Bronchial epithelial cell (primary cell): ENCODE data around the gene PLAGL2. TPM values are rescaled to one million over a fixed set of nuclear protein-coding genes. Genes with fewer than 3 reads are reported as not detected.
"Not testable (repeated sequence)": the region's sequence is repeated elsewhere in the genome, so short reads cannot be mapped to it uniquely, and the experiment has no call there.

Source experiments
- DNase-seq: peaks from one replicate; pipeline ENCODE4 v3.0.0-alpha.2; 2010; ENCODE audit warnings: low read depth
- FAIRE-seq: peaks from 2 replicates; lab custom pipeline; 2011; peaks lifted over from hg19 to GRCh38; lab: Jason Lieb, UNC
- H3K27me3 ChIP-seq: 2 replicates; pipeline ENCODE4 v1.5.1; 2011; ENCODE audit warnings: low read length; ENCODE audit not compliant: control insufficient read depth, insufficient read depth
- H3K36me3 ChIP-seq: 2 replicates; pipeline ENCODE4 v1.5.1; 2011; ENCODE audit warnings: low read length; ENCODE audit not compliant: control insufficient read depth, insufficient read depth
- H3K4me3 ChIP-seq: 2 replicates; pipeline ENCODE4 v1.5.1; 2011; ENCODE audit warnings: mild to moderate bottlenecking, low read depth, low read length, control low read depth
- total RNA-seq: library from RNA; depleted of rRNA; stranded (reverse); fragments of >200 nt; gene quantifications from 2 replicates; pipeline ENCODE4 v1.2.1, GENCODE V29; 2014
- TF ChIP-seq, protein P1 (sequence below): IDR thresholded peaks from 2 replicates; pipeline ENCODE4 v1.5.1; 2011; ENCODE audit warnings: mild to moderate bottlenecking, moderate library complexity, low read length, control low read depth, inconsistent platforms; ENCODE audit not compliant: insufficient read depth, severe bottlenecking

Gene PLAGL2
- total RNA-seq, 1 donor from 2014 or later: 2.6 TPM

DNA sequence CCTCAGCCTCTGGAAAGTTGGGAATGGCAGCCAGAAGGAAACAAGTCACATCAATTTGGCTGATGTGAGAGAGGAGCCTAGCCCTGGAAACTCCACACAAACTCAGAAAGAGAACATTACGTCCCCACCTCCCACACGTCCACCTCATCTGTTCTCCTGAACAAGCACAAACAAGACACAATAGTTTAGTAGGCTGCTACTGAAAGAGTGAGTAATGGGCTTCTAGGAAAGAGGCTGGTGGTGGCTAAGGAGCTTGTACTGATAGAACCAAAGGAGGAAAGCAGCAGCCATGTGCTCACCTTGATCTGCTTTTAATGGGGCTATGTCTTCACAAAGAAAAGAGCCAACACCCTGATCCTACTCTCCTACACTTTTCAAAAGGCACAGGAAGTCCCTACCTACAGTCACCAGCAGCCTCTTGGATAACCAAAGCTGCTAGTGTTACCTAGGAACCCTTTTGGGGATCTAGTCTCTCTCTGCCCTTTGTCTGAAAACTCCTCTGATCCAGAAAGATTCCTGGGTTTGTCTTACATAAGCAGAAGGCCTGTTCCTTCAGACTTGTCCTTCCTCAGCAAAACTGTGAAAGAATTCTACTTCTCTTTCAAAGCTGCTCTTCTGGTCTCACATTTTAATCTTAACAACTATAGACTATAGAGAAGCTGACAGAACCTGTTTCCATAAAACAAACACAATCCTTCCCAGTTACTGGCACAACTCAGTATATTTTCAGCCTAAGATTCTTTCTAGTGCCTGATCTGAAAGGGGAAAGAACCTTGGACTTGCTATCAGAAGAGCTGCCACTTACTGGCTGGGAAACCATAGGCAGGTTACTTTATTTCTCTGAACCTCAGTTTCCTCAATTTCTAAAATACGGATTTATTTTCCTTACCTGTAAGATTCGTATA lies 3.1 kb downstream of the PLAGL2 start:
- TF ChIP-seq, protein P1, sequence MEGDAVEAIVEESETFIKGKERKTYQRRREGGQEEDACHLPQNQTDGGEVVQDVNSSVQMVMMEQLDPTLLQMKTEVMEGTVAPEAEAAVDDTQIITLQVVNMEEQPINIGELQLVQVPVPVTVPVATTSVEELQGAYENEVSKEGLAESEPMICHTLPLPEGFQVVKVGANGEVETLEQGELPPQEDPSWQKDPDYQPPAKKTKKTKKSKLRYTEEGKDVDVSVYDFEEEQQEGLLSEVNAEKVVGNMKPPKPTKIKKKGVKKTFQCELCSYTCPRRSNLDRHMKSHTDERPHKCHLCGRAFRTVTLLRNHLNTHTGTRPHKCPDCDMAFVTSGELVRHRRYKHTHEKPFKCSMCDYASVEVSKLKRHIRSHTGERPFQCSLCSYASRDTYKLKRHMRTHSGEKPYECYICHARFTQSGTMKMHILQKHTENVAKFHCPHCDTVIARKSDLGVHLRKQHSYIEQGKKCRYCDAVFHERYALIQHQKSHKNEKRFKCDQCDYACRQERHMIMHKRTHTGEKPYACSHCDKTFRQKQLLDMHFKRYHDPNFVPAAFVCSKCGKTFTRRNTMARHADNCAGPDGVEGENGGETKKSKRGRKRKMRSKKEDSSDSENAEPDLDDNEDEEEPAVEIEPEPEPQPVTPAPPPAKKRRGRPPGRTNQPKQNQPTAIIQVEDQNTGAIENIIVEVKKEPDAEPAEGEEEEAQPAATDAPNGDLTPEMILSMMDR: no peak
- Histone ChIP-seq H3K4me3 (no peak overlapping the region), H3K36me3 (peaks cover 11% of the 10 kb centered on the region), H3K27me3 (no peaks in the 10 kb centered on the region)
- DNase-seq: peak; percentile 94
- no peak for FAIRE-seq

DNA sequence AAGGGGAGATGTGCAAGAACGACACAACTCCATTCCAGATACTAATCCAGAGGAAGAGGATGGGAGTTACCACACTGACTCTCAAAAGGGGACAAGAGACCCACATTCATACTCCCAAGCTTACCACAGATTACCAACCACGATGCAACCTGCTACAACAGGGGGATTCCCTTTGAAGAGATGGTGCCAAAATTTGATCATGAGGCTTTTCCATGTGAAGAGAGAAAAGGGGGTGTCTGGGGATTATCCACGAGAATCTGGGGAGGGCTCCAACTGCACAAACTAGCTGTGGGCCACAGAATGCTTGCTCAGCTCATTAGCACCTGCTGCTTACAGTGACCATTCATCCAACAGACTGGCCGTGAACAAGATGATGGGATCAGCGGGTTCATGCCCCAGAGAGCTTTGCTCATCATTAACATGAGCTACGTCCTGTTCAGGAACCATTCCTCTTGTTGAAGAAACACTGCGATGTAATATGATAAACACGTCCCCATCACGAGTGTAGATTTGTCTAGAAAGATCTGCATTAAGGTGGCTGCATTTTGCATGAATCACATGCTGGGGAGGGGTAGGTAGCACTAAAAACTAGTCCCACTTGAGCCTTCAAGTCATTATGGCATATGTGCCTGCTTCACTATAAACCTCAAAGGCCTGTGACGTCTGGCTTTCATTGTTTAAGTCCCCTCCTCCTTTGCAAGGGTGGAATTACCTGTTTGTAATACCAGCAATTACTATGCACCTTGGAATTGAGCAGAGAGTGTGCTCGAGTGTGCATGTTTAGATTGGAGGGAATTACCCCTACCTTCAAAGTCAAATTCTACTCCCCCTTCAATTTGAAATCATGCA lies 4.0 kb downstream of the PLAGL2 start:
- TF ChIP-seq, protein P1: no peak
- no peaks in the 10 kb centered on the region for H3K27me3 ChIP-seq
- H3K4me3 ChIP-seq: no peak overlapping the region
- FAIRE-seq: no peak
- H3K36me3 ChIP-seq: peaks cover 14% of the 10 kb centered on the region
- DNase-seq: peak; percentile 90

DNA sequence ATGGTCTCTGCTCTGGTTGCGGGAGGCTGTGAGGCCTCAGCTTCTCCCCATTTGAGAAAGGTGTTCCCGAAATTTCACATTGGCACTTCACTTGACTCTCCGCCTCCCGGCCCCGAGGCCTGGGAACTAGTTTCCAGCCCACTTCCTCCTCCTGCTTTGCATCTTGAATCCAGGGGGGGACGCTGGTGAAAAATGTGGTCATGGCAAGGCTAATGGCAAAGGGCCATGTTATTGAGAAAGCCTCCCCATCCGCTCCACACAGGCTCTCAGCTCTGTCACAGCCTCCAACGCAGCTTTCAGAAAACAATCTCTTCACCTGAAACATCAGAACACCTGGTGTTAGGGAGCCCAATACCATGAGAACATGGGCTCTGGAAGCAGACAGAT lies 5.6 kb downstream of the PLAGL2 start:
- TF ChIP-seq, protein P1: no peak
- FAIRE-seq (no peak), DNase-seq (peak; percentile 35)
- no peaks in the 10 kb centered on the region for H3K27me3 ChIP-seq
- H3K4me3 ChIP-seq: no peak overlapping the region
- peaks cover 15% of the 10 kb centered on the region for H3K36me3 ChIP-seq

DNA sequence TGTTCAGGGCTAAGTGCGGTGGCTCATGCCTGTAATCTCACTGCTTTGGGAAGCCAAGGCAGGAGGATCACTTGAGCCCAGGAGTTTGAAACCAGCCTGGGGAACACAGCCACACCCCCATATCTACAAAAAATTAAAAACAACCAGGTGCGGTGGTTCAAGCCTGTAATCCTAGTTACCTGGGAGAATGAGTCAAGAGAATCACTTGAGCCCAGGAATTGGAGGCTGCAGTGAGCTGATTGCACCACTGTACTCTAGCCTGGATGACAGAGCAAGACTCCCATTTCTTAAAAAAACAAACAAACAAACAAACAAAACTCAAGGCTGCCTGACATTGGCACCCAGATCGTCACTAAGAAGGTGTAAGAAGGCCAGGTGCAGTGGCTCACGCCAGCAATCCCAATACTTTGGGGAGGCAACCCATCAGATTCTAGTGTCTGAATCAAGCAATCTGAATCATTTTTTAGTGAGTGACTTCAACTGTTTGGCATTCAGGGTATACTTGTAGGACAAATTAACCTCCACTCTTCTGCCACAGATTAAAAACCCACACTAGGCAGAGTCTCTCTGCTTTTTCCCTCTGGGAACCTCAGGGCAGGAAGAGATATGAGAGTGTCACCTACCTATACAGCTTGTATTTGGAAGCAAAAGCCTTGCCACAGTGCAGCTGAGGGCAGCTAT lies 6.1 kb downstream of the PLAGL2 start:
- FAIRE-seq: no peak
- TF ChIP-seq, protein P1: no peak

DNA sequence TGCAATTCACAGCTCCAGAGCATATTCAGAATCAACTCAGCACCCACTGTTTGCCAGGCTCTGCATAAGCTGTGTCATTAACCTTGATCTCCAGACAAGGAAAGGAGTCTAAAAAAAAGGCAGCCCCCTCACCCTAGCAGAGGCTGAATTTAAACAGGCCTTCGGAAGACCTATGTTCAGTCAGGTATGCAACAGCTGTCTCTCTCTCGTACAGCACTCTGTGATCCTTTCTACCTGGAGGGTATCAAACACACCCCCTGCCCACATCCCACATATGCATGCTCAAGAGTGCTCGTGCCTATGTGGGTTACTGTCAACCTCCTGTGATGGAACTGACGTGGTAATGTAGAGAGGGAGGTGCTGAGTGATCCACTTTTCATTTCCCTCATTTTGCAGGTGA lies 8.5 kb downstream of the PLAGL2 start:
- no peak for FAIRE-seq

More for the DNA sequence above, 6.1 kb downstream of the PLAGL2 start:
- peaks cover 19% of the 10 kb centered on the region for H3K36me3 ChIP-seq
- H3K27me3 ChIP-seq: no peaks in the 10 kb centered on the region
- H3K4me3 ChIP-seq: no peak overlapping the region
- peak; percentile 65 for DNase-seq

DNA sequence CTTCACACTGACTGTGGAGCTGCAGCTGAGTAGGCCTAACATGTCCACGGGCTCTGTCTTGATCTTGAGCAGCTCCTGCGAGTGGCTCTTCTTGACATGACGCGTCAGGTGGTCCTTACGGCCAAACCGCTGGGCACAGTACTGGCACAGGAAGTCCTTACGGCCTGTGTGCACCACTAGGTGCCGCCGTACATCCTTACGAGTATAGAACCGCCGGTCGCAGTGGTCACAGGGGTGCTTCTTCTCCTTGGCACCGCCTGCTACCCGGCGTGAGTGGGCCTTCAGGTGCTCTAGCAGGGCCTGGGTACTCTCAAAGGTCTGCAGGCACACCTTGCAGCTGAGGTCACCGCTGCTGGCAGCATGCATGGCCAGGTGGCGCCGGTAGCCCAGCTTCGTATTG lies 10.4 kb downstream of the PLAGL2 start:
- FAIRE-seq, DNase-seq, H3K27me3 ChIP-seq, H3K4me3 ChIP-seq: not testable (repeated sequence)
- peaks cover 30% of the 10 kb centered on the region for H3K36me3 ChIP-seq

More for the DNA sequence above, 8.5 kb downstream of the PLAGL2 start:
- no peak overlapping the region for H3K4me3 ChIP-seq
- no peaks in the 10 kb centered on the region for H3K27me3 ChIP-seq
- peaks cover 30% of the 10 kb centered on the region for H3K36me3 ChIP-seq
- TF ChIP-seq, protein P1: no peak
- no peak for DNase-seq

DNA sequence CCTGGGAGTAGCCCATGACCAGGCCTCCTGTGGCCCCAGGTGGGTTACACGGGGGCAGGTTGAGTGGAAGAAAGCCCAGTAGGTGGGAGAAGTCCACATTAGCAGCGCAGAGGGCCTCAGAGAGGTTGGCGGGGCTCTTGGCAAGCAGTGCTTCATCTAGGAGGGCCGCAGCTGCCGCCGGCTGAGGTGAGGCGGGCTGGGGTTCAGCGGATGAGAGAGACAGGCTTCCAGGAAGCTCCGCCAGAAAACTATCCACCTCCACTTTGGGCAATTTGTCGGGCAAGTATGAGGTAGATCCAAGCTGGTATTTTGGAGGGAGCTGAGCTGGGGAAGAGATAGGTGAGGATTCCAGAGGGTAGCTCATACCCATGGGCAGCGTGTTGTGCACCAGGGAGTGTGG lies 10.9 kb downstream of the PLAGL2 start:
- peaks cover 27% of the 10 kb centered on the region for H3K36me3 ChIP-seq
- not testable (repeated sequence) for H3K4me3 ChIP-seq, H3K27me3 ChIP-seq, DNase-seq, FAIRE-seq
